Erythroblast (primary cell): ENCODE measurements around the gene MYCN.

Experiments used
- GATA1 ChIP-seq: IDR thresholded peaks from 2 replicates; pipeline ENCODE4 v1.6.1; 2011; ENCODE audit warnings: low read depth, mild to moderate bottlenecking, control low read depth, low read length, moderate library complexity
- POLR2A ChIP-seq: IDR thresholded peaks from 2 replicates; pipeline ENCODE4 v1.6.1; 2011; ENCODE audit warnings: mild to moderate bottlenecking, low read length

DNA sequence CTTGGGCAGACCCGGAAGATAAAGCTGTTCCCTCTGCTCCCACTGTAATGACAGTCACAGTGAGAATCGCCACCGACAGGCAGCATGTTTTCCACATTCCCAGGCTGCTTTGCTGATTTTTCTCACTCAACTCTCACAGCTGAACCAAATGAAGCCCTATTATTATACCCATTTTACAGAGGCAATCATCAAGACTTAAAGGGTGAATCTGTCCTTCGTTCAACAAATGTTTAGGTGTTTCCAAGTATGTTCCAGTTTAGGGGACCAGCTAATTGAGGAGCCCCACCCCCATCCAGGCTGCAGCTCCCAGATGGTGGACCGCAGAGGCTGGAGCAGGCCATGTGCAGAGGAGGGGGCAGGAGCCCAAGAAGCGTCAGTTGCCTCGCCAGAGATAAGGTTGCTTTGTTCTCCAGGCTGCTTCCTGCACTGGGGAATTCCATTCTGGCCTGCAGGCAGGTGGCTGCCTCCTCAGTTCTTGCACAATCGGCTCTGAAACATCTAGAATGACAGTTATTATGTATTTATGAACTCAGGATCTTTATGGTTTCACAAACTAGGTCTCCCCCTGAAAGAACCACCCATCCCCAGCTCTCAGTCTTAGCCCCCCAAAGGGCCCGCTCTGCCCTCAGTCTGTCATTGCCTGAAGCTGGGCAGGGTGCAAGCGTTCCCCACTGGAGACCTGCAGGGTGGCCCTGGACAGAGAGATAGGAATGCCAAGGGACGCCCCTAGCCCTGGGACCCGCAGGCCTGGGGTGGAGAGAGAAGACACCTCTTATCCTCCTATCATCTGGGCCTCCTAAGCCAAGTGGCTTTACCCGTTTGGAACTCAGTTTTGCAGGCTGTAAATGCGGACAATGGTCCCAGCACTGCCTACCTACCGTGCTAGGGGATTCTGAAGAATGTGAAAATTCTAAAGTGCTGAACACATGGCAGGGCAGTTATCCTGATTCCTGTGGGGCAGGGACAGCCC, 49.1 kb upstream of the MYCN start:
- TF ChIP-seq POLR2A (no peak), GATA1 (no peak)
